K562 (cell line): ENCODE data around the gene NSMCE1. TPM values are rescaled to one million over a fixed set of nuclear protein-coding genes. Genes with fewer than 3 reads are reported as not detected.

Source experiments
- ADNP ChIP-seq: fragments of 200-800 bp; sonication (Bioruptor generic); IDR thresholded peaks from 2 replicates; pipeline ENCODE4 v1.6.1; 2016; ENCODE audit warnings: missing genetic modification characterization, missing compliant biosample characterization
- ATF7 ChIP-seq: fragments of 450-650 bp; IDR thresholded peaks from 2 replicates; pipeline ENCODE4 v1.7.1; 2014; ENCODE audit warnings: mild to moderate bottlenecking, moderate library complexity
- CC2D1A ChIP-seq: fragments of 450-650 bp; IDR thresholded peaks from 2 replicates; pipeline ENCODE4 v1.6.1; 2017; ENCODE audit warnings: mild to moderate bottlenecking
- EP400 ChIP-seq: fragments of 450-650 bp; IDR thresholded peaks from 2 replicates; pipeline ENCODE4 v1.6.1; 2017; ENCODE audit warnings: antibody characterized with exemption, mild to moderate bottlenecking, moderate library complexity
- NFIC ChIP-seq: fragments of 450-650 bp; IDR thresholded peaks from 2 replicates; pipeline ENCODE4 v1.6.1; 2017; ENCODE audit warnings: mild to moderate bottlenecking, inconsistent platforms
- NRF1 ChIP-seq, 2 experiments: fragments of 450-650 bp; IDR thresholded peaks in 1 of 2; conservative IDR thresholded peaks in 1 of 2; 2 replicates each; pipeline ENCODE4 v1.6.1; 2014; ENCODE audit warnings: mild to moderate bottlenecking in 2 of 2
- POLR2A ChIP-seq: fragments of 450-650 bp; conservative IDR thresholded peaks from 2 replicates; pipeline ENCODE4 v1.6.1; 2016
- SMARCC2 ChIP-seq: fragments of 450-650 bp; IDR thresholded peaks from 2 replicates; pipeline ENCODE4 v1.6.1; 2017; ENCODE audit warnings: antibody characterized with exemption, moderate library complexity, mild to moderate bottlenecking, low read depth
- SPI1 ChIP-seq: IDR thresholded peaks from 2 replicates; pipeline ENCODE4 v1.6.1; 2011; ENCODE audit warnings: low read depth, low read length, control low read depth, borderline replicate concordance
- TBL1XR1 ChIP-seq, 2 experiments: IDR thresholded peaks; 2 replicates each; pipeline ENCODE4 v1.6.1; 2012; ENCODE audit warnings: improper control_type of control experiment in 2 of 2, low read length in 2 of 2, mild to moderate bottlenecking in 1 of 2
- XRCC5 ChIP-seq: fragments of 200-400 bp; formaldehyde crosslinking; IDR thresholded peaks from 2 replicates; pipeline ENCODE4 v1.6.1; 2017; ENCODE audit warnings: low read depth, mild to moderate bottlenecking, low read length
- ZNF644 ChIP-seq: fragments of 200-800 bp; sonication (Bioruptor generic); IDR thresholded peaks from 2 replicates; pipeline ENCODE4 v1.6.1; 2016; ENCODE audit warnings: low read depth, missing genetic modification characterization, missing compliant biosample characterization
- polyA plus RNA-seq, 8 experiments: library from polyadenylated mRNA; depleted of rRNA in 4 of 8; stranded (reverse) in 5 of 8; unstranded in 3 of 8; fragments of >200 nt; fragmentation: Nextera tagmentation in 2 of 8; fragmentation: Illumina TruSeq in 1 of 8; extraction: Ambion mirVana in 2 of 8; extraction: Trizol in 1 of 8; gene quantifications; 2 replicates each; pipeline versions ENCODE4 v1.2.1 to v1.2.3, GENCODE V29; 2011 to 2014; ENCODE audit warnings: inconsistent platforms in 1 of 8, missing spikeins in 1 of 8
- total RNA-seq, 7 experiments: library from RNA; depleted of rRNA in 6 of 7; stranded (reverse); fragments of >200 nt in 6 of 7; fragmentation: Illumina TruSeq in 2 of 7; extraction: Trizol in 2 of 7; gene quantifications; 2 replicates each; pipeline versions ENCODE4 v1.2.1 to v1.2.3, GENCODE V29; 2011 to 2021; ENCODE audit warnings: low replicate concordance in 1 of 7
- TF ChIP-seq, protein P1 (sequence below), 2 experiments: fragments of 450-650 bp; formaldehyde crosslinking in 1 of 2; IDR thresholded peaks; 2 replicates each; pipeline versions ENCODE4 v1.4.0 to v1.6.1; 2014 to 2020; ENCODE audit warnings: mild to moderate bottlenecking in 2 of 2, borderline replicate concordance in 1 of 2, low read depth in 1 of 2
- TF ChIP-seq, protein P2 (sequence below): fragments of 250-450 bp; sonication (Bioruptor Pico); IDR thresholded peaks from 2 replicates; pipeline ENCODE4 v1.8.0; 2021; ENCODE audit warnings: borderline replicate concordance, mild to moderate bottlenecking, moderate library complexity; ENCODE audit not compliant: poor library complexity, severe bottlenecking
- TF ChIP-seq, protein P3 (sequence below): sonication (generic); formaldehyde crosslinking; IDR thresholded peaks from 2 replicates; pipeline ENCODE4 v1.8.1; 2022; ENCODE audit warnings: missing genetic modification reagents
- TF ChIP-seq, protein P4 (sequence below): IDR thresholded peaks from 2 replicates; pipeline ENCODE4 v1.6.1; 2014; ENCODE audit warnings: antibody characterized with exemption

The NSMCE1 gene
- total and polyA plus RNA-seq, 9 of the 15 experiments (the other 6 are each of a cell fraction or from before 2014, with no cell fraction given) = 52.1 to 163 (median 61.5) TPM

DNA sequence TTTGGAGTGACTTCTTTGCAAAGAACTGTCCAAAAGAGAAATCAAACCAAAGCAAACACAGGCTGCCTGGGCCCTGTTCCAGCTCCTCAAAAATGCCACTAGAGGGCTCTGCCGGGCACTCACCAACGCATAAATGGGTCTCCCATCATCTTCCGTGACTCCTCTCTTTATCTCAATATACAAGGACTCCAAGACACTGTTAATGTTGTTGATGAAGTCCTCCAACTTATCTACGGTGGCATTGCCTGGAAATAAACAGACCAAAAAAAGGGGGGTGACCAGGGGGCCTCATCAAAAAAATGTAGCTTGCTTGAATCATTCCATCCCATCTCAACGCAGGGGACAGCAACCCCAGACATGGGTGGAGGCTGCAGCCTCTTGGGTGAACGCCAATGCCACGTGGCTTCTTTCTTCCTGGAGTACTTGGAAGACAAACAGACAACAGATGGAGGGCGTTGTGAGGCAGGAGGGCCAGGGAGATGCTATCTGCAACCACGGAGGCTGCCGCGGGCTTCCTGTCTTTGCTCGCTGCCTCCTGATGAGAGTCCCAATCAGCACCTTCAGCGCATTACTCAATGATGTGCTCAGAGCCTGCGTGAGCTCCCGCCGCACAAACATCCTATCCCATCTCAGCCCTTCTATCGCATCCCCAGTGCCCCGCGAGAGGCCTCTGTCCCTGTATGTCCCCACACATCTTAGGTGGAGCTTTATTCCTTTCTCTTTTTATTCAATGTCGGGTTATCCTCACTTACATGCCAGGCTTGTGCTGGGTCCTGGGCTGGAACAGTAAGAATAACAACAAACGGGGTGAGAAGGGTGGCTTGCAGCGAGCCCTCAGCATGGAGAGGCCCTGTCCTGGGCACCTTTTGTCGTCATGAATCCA, 33.3 kb downstream of the NSMCE1 start (continued):
- no peak for TF ChIP-seq ADNP (tag)
- TF ChIP-seq ZNF644 (tag) = 0 out of 2 replicates have a peak, but pooled peaks have one; percentile 71
- 0 out of 2 replicates have a peak, but pooled peaks have one; percentile 3 for TF ChIP-seq SPI1
- peak; percentile 96 for TF ChIP-seq NFIC
- peak in 1 of 2 experiments; percentile 20; a peak in 1 of 4 replicates for TF ChIP-seq TBL1XR1 (IDR thresholded peaks at IDR 0.05; ENCODE audit: low read length in 2 of 2)
- TF ChIP-seq SMARCC2 = 0 out of 2 replicates have a peak, but pooled peaks have one; percentile 34
- TF ChIP-seq POLR2A = peak; percentile 32; the same call in 1 of the 2 replicates
- peak; percentile 83 to 86 for TF ChIP-seq NRF1 (conservative IDR thresholded peaks at IDR 0.05 in 1 of 2, IDR thresholded peaks at IDR 0.05 in 1 of 2)
- TF ChIP-seq XRCC5 = 0 out of 2 replicates have a peak, but pooled peaks have one; percentile 56
- TF ChIP-seq ATF7 = peak; percentile 79
- TF ChIP-seq, protein P1, sequence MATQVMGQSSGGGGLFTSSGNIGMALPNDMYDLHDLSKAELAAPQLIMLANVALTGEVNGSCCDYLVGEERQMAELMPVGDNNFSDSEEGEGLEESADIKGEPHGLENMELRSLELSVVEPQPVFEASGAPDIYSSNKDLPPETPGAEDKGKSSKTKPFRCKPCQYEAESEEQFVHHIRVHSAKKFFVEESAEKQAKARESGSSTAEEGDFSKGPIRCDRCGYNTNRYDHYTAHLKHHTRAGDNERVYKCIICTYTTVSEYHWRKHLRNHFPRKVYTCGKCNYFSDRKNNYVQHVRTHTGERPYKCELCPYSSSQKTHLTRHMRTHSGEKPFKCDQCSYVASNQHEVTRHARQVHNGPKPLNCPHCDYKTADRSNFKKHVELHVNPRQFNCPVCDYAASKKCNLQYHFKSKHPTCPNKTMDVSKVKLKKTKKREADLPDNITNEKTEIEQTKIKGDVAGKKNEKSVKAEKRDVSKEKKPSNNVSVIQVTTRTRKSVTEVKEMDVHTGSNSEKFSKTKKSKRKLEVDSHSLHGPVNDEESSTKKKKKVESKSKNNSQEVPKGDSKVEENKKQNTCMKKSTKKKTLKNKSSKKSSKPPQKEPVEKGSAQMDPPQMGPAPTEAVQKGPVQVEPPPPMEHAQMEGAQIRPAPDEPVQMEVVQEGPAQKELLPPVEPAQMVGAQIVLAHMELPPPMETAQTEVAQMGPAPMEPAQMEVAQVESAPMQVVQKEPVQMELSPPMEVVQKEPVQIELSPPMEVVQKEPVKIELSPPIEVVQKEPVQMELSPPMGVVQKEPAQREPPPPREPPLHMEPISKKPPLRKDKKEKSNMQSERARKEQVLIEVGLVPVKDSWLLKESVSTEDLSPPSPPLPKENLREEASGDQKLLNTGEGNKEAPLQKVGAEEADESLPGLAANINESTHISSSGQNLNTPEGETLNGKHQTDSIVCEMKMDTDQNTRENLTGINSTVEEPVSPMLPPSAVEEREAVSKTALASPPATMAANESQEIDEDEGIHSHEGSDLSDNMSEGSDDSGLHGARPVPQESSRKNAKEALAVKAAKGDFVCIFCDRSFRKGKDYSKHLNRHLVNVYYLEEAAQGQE (IDR thresholded peaks at IDR 0.05; ENCODE audit: borderline replicate concordance) = peak; percentile 74
- TF ChIP-seq, protein P1 (CRISPR knock-in tag; IDR thresholded peaks at IDR 0.05; ENCODE audit: low read depth) = no peak
- peak; percentile 95 for TF ChIP-seq EP400
- TF ChIP-seq, protein P2, sequence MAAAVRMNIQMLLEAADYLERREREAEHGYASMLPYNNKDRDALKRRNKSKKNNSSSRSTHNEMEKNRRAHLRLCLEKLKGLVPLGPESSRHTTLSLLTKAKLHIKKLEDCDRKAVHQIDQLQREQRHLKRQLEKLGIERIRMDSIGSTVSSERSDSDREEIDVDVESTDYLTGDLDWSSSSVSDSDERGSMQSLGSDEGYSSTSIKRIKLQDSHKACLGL (CRISPR knock-in tag) = no peak
- peak; percentile 30; the same call in 1 of the 2 replicates for TF ChIP-seq CC2D1A
- TF ChIP-seq, protein P3, sequence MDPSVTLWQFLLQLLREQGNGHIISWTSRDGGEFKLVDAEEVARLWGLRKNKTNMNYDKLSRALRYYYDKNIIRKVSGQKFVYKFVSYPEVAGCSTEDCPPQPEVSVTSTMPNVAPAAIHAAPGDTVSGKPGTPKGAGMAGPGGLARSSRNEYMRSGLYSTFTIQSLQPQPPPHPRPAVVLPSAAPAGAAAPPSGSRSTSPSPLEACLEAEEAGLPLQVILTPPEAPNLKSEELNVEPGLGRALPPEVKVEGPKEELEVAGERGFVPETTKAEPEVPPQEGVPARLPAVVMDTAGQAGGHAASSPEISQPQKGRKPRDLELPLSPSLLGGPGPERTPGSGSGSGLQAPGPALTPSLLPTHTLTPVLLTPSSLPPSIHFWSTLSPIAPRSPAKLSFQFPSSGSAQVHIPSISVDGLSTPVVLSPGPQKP (CRISPR knock-in tag) = no peak
- TF ChIP-seq, protein P4, sequence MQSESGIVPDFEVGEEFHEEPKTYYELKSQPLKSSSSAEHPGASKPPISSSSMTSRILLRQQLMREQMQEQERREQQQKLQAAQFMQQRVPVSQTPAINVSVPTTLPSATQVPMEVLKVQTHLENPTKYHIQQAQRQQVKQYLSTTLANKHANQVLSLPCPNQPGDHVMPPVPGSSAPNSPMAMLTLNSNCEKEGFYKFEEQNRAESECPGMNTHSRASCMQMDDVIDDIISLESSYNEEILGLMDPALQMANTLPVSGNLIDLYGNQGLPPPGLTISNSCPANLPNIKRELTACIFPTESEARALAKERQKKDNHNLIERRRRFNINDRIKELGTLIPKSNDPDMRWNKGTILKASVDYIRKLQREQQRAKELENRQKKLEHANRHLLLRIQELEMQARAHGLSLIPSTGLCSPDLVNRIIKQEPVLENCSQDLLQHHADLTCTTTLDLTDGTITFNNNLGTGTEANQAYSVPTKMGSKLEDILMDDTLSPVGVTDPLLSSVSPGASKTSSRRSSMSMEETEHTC = peak; percentile 69; the same call in 1 of the 2 replicates
